ENCODE measurements around the gene DEPDC1.

DEPDC1 gene

DNA sequence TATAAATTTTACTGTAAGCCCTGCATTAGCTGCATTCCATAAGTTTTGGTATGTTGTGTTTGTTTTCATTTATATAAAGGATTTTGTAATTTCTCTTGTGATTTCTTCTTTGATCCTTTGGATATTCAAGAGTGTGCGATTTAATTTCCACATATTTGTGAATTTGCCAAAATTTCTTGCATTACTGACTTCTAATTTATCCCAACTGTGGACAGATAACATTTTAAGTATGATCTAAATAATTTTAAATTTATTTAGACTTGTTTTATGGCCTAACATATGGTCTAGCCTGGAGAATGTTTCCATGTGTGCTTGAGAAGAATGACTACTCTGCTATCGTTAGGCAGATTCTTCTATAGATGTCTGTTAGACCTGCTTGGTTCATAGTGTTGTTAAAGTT lies 70.3 kb downstream of the DEPDC1 start:
- no peak overlapping the region for H3K27ac Mint-ChIP-seq
- peaks cover 4% of the 10 kb centered on the region for H3K27me3 Mint-ChIP-seq (ENCODE audit: low read depth, poor library complexity)
- no peaks in the 10 kb centered on the region for H3K36me3 Mint-ChIP-seq (ENCODE audit: low read depth)
- DNase-seq: no peak
- peaks cover 6% of the 10 kb centered on the region for H3K4me1 Mint-ChIP-seq
- TF ChIP-seq, protein P1, sequence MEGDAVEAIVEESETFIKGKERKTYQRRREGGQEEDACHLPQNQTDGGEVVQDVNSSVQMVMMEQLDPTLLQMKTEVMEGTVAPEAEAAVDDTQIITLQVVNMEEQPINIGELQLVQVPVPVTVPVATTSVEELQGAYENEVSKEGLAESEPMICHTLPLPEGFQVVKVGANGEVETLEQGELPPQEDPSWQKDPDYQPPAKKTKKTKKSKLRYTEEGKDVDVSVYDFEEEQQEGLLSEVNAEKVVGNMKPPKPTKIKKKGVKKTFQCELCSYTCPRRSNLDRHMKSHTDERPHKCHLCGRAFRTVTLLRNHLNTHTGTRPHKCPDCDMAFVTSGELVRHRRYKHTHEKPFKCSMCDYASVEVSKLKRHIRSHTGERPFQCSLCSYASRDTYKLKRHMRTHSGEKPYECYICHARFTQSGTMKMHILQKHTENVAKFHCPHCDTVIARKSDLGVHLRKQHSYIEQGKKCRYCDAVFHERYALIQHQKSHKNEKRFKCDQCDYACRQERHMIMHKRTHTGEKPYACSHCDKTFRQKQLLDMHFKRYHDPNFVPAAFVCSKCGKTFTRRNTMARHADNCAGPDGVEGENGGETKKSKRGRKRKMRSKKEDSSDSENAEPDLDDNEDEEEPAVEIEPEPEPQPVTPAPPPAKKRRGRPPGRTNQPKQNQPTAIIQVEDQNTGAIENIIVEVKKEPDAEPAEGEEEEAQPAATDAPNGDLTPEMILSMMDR (IDR thresholded peaks at IDR 0.05): no peak
- no peaks in the 10 kb centered on the region for H3K9me3 Mint-ChIP-seq
- H3K4me3 Mint-ChIP-seq: no peak overlapping the region

Measured in nephron progenitor cell (in vitro differentiated cells).